K562 (cell line): ENCODE data around the gene NEDD8. TPM values are rescaled to one million over a fixed set of nuclear protein-coding genes. Genes with fewer than 3 reads are reported as not detected.
A peak's percentile ranks its signal among the peaks of the same experiment; 100 is the strongest.

Experiments
- ATAC-seq: fragments of 200-7000 bp; cut with Tn5 transposase; 3 replicates; pipeline ENCODE4 v1.9.1; 2020; ENCODE audit warnings: moderate library complexity
- BruUV-seq: library from RNA; stranded (reverse); fragments of 400-500 nt; replicated peaks from 2 replicates; lab custom pipeline; 2021; lab: Mats Ljungman, UMichigan
- CTCF ChIA-PET: fragments of 300-600 bp; formaldehyde crosslinking; extraction: SDS; loops from one replicate; lab custom pipeline; 2021; ENCODE audit warnings: low intra/inter-chr PET ratio; lab: Yijun Ruan, JAX
- POLR2A ChIA-PET: fragments of 300-600, 350-650 bp; sonication (Branson Sonifier 250); formaldehyde crosslinking; extraction: SDS; loops from one replicate; lab custom pipeline; 2021; ENCODE audit warnings: antibody characterized with exemption, inconsistent platforms; lab: Yijun Ruan, JAX
- DNase-seq, 4 experiments: peaks; one replicate each; pipeline versions ENCODE4 v3.0.0 to v3.0.0-alpha.2; 2011 to 2018; ENCODE audit warnings: low spot score in 3 of 4, mixed read lengths in 3 of 4; ENCODE audit errors: extremely low read depth in 1 of 4
- FAIRE-seq: peaks from 2 replicates; lab custom pipeline; 2011; peaks lifted over from hg19 to GRCh38; lab: Jason Lieb, UNC
- H2AFZ ChIP-seq: 2 replicates; pipeline ENCODE4 v1.6.0; 2011; ENCODE audit warnings: low read depth, low read length, control low read depth, inconsistent platforms
- H3K27ac ChIP-seq: fragments of 200-600 bp; 3 replicates; pipeline ENCODE4 v1.8.0; 2011; ENCODE audit warnings: low read depth, mild to moderate bottlenecking, control low read depth, inconsistent platforms, low read length, moderate library complexity, mixed read lengths; ENCODE audit errors: extremely low read depth
- H3K27me3 ChIP-seq, 2 experiments: fragments of 300-600 bp in 1 of 2; 2 replicates in 1 of 2; 3 replicates in 1 of 2; pipeline versions ENCODE4 v1.6.0 to v1.8.0; 2011; ENCODE audit warnings: inconsistent platforms in 2 of 2, low read length in 2 of 2, mild to moderate bottlenecking in 1 of 2, mixed read lengths in 1 of 2, moderate library complexity in 1 of 2; ENCODE audit not compliant: control insufficient read depth in 2 of 2, insufficient read depth in 2 of 2
- H3K36me3 ChIP-seq: fragments of 300-600 bp; 3 replicates; pipeline ENCODE4 v1.8.0; 2011; ENCODE audit warnings: mild to moderate bottlenecking, low read length, inconsistent platforms; ENCODE audit not compliant: control insufficient read depth, insufficient read depth
- H3K4me1 ChIP-seq, 2 experiments: fragments of 200-600 bp in 1 of 2; replicated peaks in 1 of 2; 2 replicates in 1 of 2; 3 replicates in 1 of 2; pipeline versions ENCODE4 v1.5.1 to v1.8.0; 2011; ENCODE audit warnings: inconsistent platforms in 2 of 2, low read length in 2 of 2, mild to moderate bottlenecking in 1 of 2, mixed read lengths in 1 of 2, moderate library complexity in 1 of 2; ENCODE audit not compliant: control insufficient read depth in 2 of 2, insufficient read depth in 2 of 2
- H3K4me2 ChIP-seq: 2 replicates; pipeline ENCODE4 v1.6.1; 2011; ENCODE audit warnings: low read length, control low read depth, inconsistent platforms, mixed read lengths; ENCODE audit not compliant: insufficient read depth
- H3K4me3 ChIP-seq: fragments of 200-600 bp; sonication (generic), shearing (Covaris generic); 2 replicates; pipeline ENCODE4 v1.5.1; 2016; ENCODE audit warnings: control low read depth, inconsistent platforms
- H3K79me2 ChIP-seq: fragments of 200-600 bp; 3 replicates; pipeline ENCODE4 v1.8.0; 2011; ENCODE audit warnings: low read length, inconsistent platforms; ENCODE audit not compliant: control insufficient read depth, insufficient read depth
- H3K9ac ChIP-seq, 2 experiments: 2 replicates each; pipeline versions ENCODE4 v1.6.0 to v1.6.1; 2011; ENCODE audit warnings: low read depth in 2 of 2, low read length in 2 of 2, control low read depth in 1 of 2, inconsistent platforms in 1 of 2, mild to moderate bottlenecking in 1 of 2, mixed read lengths in 1 of 2; ENCODE audit not compliant: insufficient read depth in 1 of 2
- H3K9me1 ChIP-seq: one replicate; pipeline ENCODE4 v1.6.0; 2011; ENCODE audit warnings: inconsistent platforms, mild to moderate bottlenecking, low read length, moderate library complexity; ENCODE audit not compliant: control insufficient read depth, insufficient read depth
- H3K9me3 ChIP-seq: replicated peaks from 2 replicates; pipeline ENCODE4 v1.5.1; 2011; ENCODE audit warnings: low read depth, low read length, inconsistent platforms; ENCODE audit not compliant: control insufficient read depth, insufficient read depth
- H4K20me1 ChIP-seq: replicated peaks from 2 replicates; pipeline ENCODE4 v1.6.1; 2011; ENCODE audit warnings: low read length, inconsistent platforms, mixed read lengths; ENCODE audit not compliant: control insufficient read depth, insufficient read depth
- BCL6 ChIP-seq: fragments of 250-450 bp; sonication (Bioruptor Pico); IDR thresholded peaks from 2 replicates; pipeline ENCODE4 v1.4.0; 2020
- CBX1 ChIP-seq: sonication (generic); IDR thresholded peaks from 2 replicates; pipeline ENCODE4 v1.6.1; 2016; ENCODE audit warnings: antibody characterized with exemption, low read depth, mild to moderate bottlenecking
- CC2D1A ChIP-seq: fragments of 450-650 bp; IDR thresholded peaks from 2 replicates; pipeline ENCODE4 v1.6.1; 2017; ENCODE audit warnings: mild to moderate bottlenecking
- HDAC2 ChIP-seq: fragments of 450-650 bp; IDR thresholded peaks from 2 replicates; pipeline ENCODE4 v1.6.1; 2016; ENCODE audit warnings: mild to moderate bottlenecking
- HNRNPL ChIP-seq: fragments of 200-400 bp; formaldehyde crosslinking; IDR thresholded peaks from 2 replicates; pipeline ENCODE4 v1.6.1; 2017; ENCODE audit warnings: low read depth, mild to moderate bottlenecking, low read length
- NCOA6 ChIP-seq: fragments of 450-650 bp; IDR thresholded peaks from 2 replicates; pipeline ENCODE4 v1.6.1; 2017; ENCODE audit warnings: mild to moderate bottlenecking
- RNF2 ChIP-seq: sonication (generic); IDR thresholded peaks from 2 replicates; pipeline ENCODE4 v1.6.1; 2016
- ZNF583 ChIP-seq: fragments of 250-450 bp; sonication (Bioruptor Pico); IDR thresholded peaks from 2 replicates; pipeline ENCODE4 v1.4.0; 2020
- WGBS: fragments of 100-300 bp; shearing (Covaris generic); methylation state at CpG from one replicate; pipeline ENCODE4 v1.1.6; 2016; ENCODE audit warnings: low coverage, mixed read lengths; ENCODE audit not compliant: insufficient coverage; ENCODE audit errors: missing lambda C conversion rate; 5-methylcytosine and 5-hydroxymethylcytosine counted together
- in situ Hi-C: fragments of 300-500 bp; cut with MboI; formaldehyde crosslinking; loops from 4 replicates; pipeline ENCODE4 v1.15.0; 2018; ENCODE audit warnings: inconsistent platforms, mixed read lengths
- intact Hi-C: fragments of 100-400 bp; cut with micrococcal nuclease; formaldehyde crosslinking; loops from 2 replicates; pipeline ENCODE4 v1.14.2; 2022
- polyA plus RNA-seq, 8 experiments: library from polyadenylated mRNA; depleted of rRNA in 4 of 8; stranded (reverse) in 5 of 8; unstranded in 3 of 8; fragments of >200 nt; fragmentation: Nextera tagmentation in 2 of 8; fragmentation: Illumina TruSeq in 1 of 8; extraction: Ambion mirVana in 2 of 8; extraction: Trizol in 1 of 8; gene quantifications; 2 replicates each; pipeline versions ENCODE4 v1.2.1 to v1.2.3, GENCODE V29; 2011 to 2014; ENCODE audit warnings: inconsistent platforms in 1 of 8, missing spikeins in 1 of 8
- total RNA-seq, 7 experiments: library from RNA; depleted of rRNA in 6 of 7; stranded (reverse); fragments of >200 nt in 6 of 7; fragmentation: Illumina TruSeq in 2 of 7; extraction: Trizol in 2 of 7; gene quantifications; 2 replicates each; pipeline versions ENCODE4 v1.2.1 to v1.2.3, GENCODE V29; 2011 to 2021; ENCODE audit warnings: low replicate concordance in 1 of 7
- TF ChIP-seq, protein P1 (sequence below): sonication (generic); formaldehyde crosslinking; IDR thresholded peaks from 2 replicates; pipeline ENCODE4 v1.8.0; 2022; ENCODE audit warnings: mild to moderate bottlenecking, low read depth, missing genetic modification reagents
- TF ChIP-seq, protein P2 (sequence below): sonication (generic); formaldehyde crosslinking; IDR thresholded peaks from 2 replicates; pipeline ENCODE4 v1.5.0; 2020; ENCODE audit warnings: missing genetic modification reagents
- TF ChIP-seq, protein P3 (sequence below): fragments of 450-650 bp; formaldehyde crosslinking; conservative IDR thresholded peaks from 2 replicates; pipeline ENCODE4 v1.4.0; 2022; ENCODE audit warnings: mild to moderate bottlenecking, missing genetic modification characterization

NEDD8 gene
- total and polyA plus RNA-seq, 9 of the 15 experiments (the other 6 are each of a cell fraction or from before 2014, with no cell fraction given): 142 to 691 (median 260) TPM

DNA sequence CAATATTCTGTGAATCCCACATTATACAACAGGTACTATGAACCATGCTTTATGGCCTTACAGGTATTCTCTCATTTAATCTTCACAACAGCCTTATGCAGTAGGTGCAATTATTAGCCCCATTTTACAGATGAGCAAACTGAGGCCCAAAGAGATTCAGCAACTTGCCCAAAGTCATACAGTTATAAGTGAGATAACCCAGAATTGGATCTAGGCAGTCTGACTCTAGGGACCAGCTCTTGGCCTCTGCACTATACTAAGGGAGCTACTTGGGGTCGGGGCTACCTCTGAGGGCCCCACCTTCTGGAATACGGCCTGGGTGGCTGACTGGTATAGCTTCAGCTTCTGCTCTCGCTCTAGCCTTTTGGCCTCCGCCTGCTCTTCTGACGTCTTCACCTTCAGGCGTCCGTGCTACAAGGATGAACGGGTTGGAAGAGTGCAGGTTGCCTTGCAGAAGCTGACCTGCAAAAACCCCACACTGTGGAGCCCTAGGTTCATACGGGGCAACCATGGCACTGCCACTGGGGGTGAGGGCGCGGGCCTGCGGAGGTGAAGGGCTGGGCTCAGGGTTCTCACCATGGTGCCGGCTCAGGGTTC, 38.5 kb upstream of the NEDD8 start (continued):
- TF ChIP-seq, protein P1, sequence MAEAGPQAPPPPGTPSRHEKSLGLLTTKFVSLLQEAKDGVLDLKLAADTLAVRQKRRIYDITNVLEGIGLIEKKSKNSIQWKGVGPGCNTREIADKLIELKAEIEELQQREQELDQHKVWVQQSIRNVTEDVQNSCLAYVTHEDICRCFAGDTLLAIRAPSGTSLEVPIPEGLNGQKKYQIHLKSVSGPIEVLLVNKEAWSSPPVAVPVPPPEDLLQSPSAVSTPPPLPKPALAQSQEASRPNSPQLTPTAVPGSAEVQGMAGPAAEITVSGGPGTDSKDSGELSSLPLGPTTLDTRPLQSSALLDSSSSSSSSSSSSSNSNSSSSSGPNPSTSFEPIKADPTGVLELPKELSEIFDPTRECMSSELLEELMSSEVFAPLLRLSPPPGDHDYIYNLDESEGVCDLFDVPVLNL: no peak
- no peak for TF ChIP-seq ZNF583 (CRISPR knock-in tag)
- TF ChIP-seq HDAC2: peak; percentile 86
- peak; percentile 77; the same call in 1 of the 2 replicates for TF ChIP-seq CBX1
- TF ChIP-seq, all 486 proteins: peak for 14

DNA sequence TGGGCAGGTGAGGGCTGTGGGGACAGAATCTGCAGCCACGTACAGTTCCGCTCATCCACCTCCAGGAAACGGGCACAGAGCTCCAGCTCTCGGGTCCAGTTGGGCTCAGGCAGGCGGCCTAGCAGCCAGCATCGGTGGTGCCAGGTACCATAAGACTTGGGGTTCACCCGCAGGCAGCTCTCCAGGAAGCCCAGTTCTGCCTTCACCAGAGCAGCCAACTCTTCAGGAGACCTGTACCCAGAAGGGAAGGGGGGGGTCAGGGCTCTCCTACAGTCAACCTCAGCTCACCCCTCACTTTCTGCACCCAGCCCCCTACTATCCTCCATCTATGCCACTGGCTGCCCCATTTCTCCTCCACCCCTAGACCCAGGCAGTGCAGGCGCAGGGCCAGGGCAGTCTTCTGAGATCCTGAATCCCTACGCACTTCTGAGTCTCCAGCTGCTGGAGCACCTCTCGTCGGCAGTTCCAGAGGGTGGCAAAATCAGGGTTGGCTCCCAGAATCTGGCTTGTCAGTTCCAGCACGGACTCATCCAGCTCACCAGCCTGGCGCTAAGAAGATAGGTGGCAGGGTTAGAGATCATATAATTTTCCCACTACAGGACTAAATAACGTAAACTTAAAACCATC, 37.9 kb upstream of the NEDD8 start:
- in situ Hi-C loops (no loop called here), intact Hi-C loops (loop anchor here (2.0 kb wide), 1 partner anchor 27 kb away; the partner anchor contains the start of gene TINF2)

More for the DNA sequence above, 37.9 kb upstream of the NEDD8 start:
- Histone ChIP-seq H3K79me2 (peaks cover 9% of the 10 kb centered on the region; the same call in 1 of the 3 replicates), H3K9ac (no peak overlapping the region), H3K27ac (no peak overlapping the region), H3K36me3 (no peaks in the 10 kb centered on the region), H3K4me1 (peaks cover 23 to 24% of the 10 kb centered on the region in 2 experiments; a peak in 4 of 5 replicates), H3K9me3 (no peaks in the 10 kb centered on the region), H3K27me3 (no peaks in the 10 kb centered on the region), H3K4me2 (no peak overlapping the region), H2AFZ (no peak overlapping the region), H3K4me3 (no peak overlapping the region), H4K20me1 (no peaks in the 10 kb centered on the region; the same call in 1 of the 2 replicates), H3K9me1 (no peaks in the 10 kb centered on the region)
- DNase-seq (no peak), ATAC-seq (no peak), FAIRE-seq (no peak)
- ChIA-PET POLR2A (interaction anchor here (0.6 to 2.1 kb wide), 7 partner anchors 8 to 139 kb away, joined by 3 to 7 read pairs (median 3); partner anchors contain the start of genes CIDEB and FITM1), CTCF (interaction anchor here (1.0 kb wide), 1 partner anchor 27 kb away, joined by 3 read pairs; the partner anchor contains the start of gene TINF2)
- BruUV-seq: TSS peak; percentile 71
- TF ChIP-seq BCL6 (CRISPR knock-in tag) (no peak), RNF2 (no peak), NCOA6 (no peak), CC2D1A (no peak), HNRNPL (no peak)
- TF ChIP-seq, protein P2, sequence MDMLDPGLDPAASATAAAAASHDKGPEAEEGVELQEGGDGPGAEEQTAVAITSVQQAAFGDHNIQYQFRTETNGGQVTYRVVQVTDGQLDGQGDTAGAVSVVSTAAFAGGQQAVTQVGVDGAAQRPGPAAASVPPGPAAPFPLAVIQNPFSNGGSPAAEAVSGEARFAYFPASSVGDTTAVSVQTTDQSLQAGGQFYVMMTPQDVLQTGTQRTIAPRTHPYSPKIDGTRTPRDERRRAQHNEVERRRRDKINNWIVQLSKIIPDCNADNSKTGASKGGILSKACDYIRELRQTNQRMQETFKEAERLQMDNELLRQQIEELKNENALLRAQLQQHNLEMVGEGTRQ: no peak
- TF ChIP-seq, protein P3, sequence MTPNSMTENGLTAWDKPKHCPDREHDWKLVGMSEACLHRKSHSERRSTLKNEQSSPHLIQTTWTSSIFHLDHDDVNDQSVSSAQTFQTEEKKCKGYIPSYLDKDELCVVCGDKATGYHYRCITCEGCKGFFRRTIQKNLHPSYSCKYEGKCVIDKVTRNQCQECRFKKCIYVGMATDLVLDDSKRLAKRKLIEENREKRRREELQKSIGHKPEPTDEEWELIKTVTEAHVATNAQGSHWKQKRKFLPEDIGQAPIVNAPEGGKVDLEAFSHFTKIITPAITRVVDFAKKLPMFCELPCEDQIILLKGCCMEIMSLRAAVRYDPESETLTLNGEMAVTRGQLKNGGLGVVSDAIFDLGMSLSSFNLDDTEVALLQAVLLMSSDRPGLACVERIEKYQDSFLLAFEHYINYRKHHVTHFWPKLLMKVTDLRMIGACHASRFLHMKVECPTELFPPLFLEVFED (CRISPR knock-in tag): no peak
- 92% methylated on average over 11 of the region's 14 CpGs for WGBS
